DMS79 treated with DMSO at 0.1 percent for 48 hours (cell line): ENCODE results near the gene KMT5C.
"Not testable (repeated sequence)": the region's sequence is repeated elsewhere in the genome, so short reads cannot be mapped to it uniquely, and the experiment has no call there.

Experiments used
- DNase-seq: peaks from one replicate; lab custom pipeline; 2025; lab: John Stamatoyannopoulos, UW

Gene KMT5C

GRCh38 chr19:55319785-55320184 lies 19.9 kb upstream of the KMT5C start:
- no peak for DNase-seq

GRCh38 chr19:55320844-55321419 lies 18.7 kb upstream of the KMT5C start:
- no peak for DNase-seq

- no peak for DNase-seq
These were observed 18.1 kb upstream of the KMT5C start for GRCh38 chr19:55321466-55322137.

GRCh38 chr19:55322204-55322885 lies 17.3 kb upstream of the KMT5C start:
- DNase-seq, result no peak

GRCh38 chr19:55324662-55325061 lies 15.0 kb upstream of the KMT5C start:
- no peak for DNase-seq

- no peak for DNase-seq
These were observed 14.5 kb upstream of the KMT5C start, which contains the start of gene TMEM150B for GRCh38 chr19:55325172-55325571. TMEM150B (minus strand) TSS chr19:55325341; CDS start chr19:55321036, 4,305 bp downstream.

- DNase-seq, result not testable (repeated sequence)
These were observed 10.8 kb upstream of the KMT5C start for GRCh38 chr19:55328774-55329318.

- DNase-seq, result not testable (repeated sequence)
These were observed 9.9 kb upstream of the KMT5C start for GRCh38 chr19:55329791-55330190.

GRCh38 chr19:55333870-55334269 lies 5.8 kb upstream of the KMT5C start:
- DNase-seq, result peak; percentile 37

GRCh38 chr19:55336101-55336500 lies 3.6 kb upstream of the KMT5C start:
- DNase-seq, result no peak

GRCh38 chr19:55339889-55340783 lies 460 bp downstream of the KMT5C start:
- peak; percentile 35 for DNase-seq

GRCh38 chr19:55340784-55341147 lies 1.1 kb downstream of the KMT5C start:
- no peak for DNase-seq

- peak; percentile 66 for DNase-seq
These were observed 1.5 kb downstream of the KMT5C start for GRCh38 chr19:55341171-55341588.

GRCh38 chr19:55341595-55342531 lies 2.2 kb downstream of the KMT5C start:
- DNase-seq, result no peak

- peak; percentile 85 for DNase-seq
These were observed 4.8 kb downstream of the KMT5C start for GRCh38 chr19:55344444-55344843.

GRCh38 chr19:55345101-55345817 lies 5.6 kb downstream of the KMT5C start:
- DNase-seq, result no peak

- DNase-seq, result no peak
These were observed 6.4 kb downstream of the KMT5C start for GRCh38 chr19:55345818-55346724.

- no peak for DNase-seq
These were observed 7.2 kb downstream of the KMT5C start for GRCh38 chr19:55346725-55347441.
